GM23338 (cell line): ENCODE results near the gene GZMB. TPM values are rescaled to one million over a fixed set of nuclear protein-coding genes. Genes with fewer than 3 reads are reported as not detected.

Source experiments
- ATAC-seq: fragments of 200-7000 bp; cut with Tn5 transposase; 3 replicates; pipeline ENCODE4 v1.9.1; 2020
- DNase-seq: peaks from one replicate; pipeline ENCODE4 v3.0.0-alpha.2; 2015; ENCODE audit warnings: low spot score
- H2AFZ ChIP-seq: fragments of 200-600 bp; sonication (generic); 2 replicates; pipeline ENCODE4 v1.8.0; 2016; ENCODE audit warnings: antibody characterized with exemption, mild to moderate bottlenecking, moderate library complexity
- H3F3A ChIP-seq: fragments of 200-600 bp; sonication (generic); replicated peaks from 2 replicates; pipeline ENCODE4 v1.8.0; 2017; ENCODE audit warnings: antibody characterized with exemption, mixed run types, low read depth
- H3K27ac ChIP-seq: fragments of 200-600 bp; sonication (generic); 2 replicates; pipeline ENCODE4 v1.6.1; 2016; ENCODE audit warnings: low read depth
- H3K27me3 ChIP-seq: fragments of 200-600 bp; sonication (generic); 2 replicates; pipeline ENCODE4 v1.8.0; 2016; ENCODE audit warnings: mild to moderate bottlenecking, mixed run types, moderate library complexity; ENCODE audit not compliant: insufficient read depth
- H3K36me3 ChIP-seq: fragments of 200-600 bp; sonication (generic); 2 replicates; pipeline ENCODE4 v1.8.0; 2016; ENCODE audit warnings: mild to moderate bottlenecking; ENCODE audit not compliant: insufficient read depth
- H3K4me1 ChIP-seq: fragments of 200-600 bp; sonication (generic); 2 replicates; pipeline ENCODE4 v1.8.0; 2016; ENCODE audit warnings: mild to moderate bottlenecking, moderate library complexity; ENCODE audit not compliant: insufficient read depth
- H3K4me2 ChIP-seq: fragments of 200-600 bp; sonication (generic); 2 replicates; pipeline ENCODE4 v1.7.1; 2017; ENCODE audit warnings: mixed run types
- H3K4me3 ChIP-seq: fragments of 200-600 bp; sonication (generic); 2 replicates; pipeline ENCODE4 v1.6.1; 2016; ENCODE audit warnings: mixed run types
- H3K79me2 ChIP-seq: fragments of 200-600 bp; sonication (generic); replicated peaks from 2 replicates; pipeline ENCODE4 v1.8.0; 2017; ENCODE audit warnings: mild to moderate bottlenecking; ENCODE audit not compliant: insufficient read depth
- H3K9me2 ChIP-seq: fragments of 200-600 bp; sonication (generic); 2 replicates; pipeline ENCODE4 v1.8.0; 2017; ENCODE audit not compliant: insufficient read depth
- H4K20me1 ChIP-seq: fragments of 200-600 bp; sonication (generic); replicated peaks from 2 replicates; pipeline ENCODE4 v1.8.0; 2017; ENCODE audit warnings: mild to moderate bottlenecking; ENCODE audit not compliant: insufficient read depth
- H3K27ac Mint-ChIP-seq: 2 replicates; pipeline ENCODE4 v1.8.0; 2020; ENCODE audit warnings: inconsistent platforms, mild to moderate bottlenecking, moderate library complexity, mixed read lengths
- H3K27me3 Mint-ChIP-seq: 3 replicates; pipeline ENCODE4 v1.8.0; 2022; ENCODE audit warnings: low read depth, mild to moderate bottlenecking, moderate library complexity, mixed read lengths, inconsistent platforms; ENCODE audit not compliant: insufficient read depth, poor library complexity
- H3K36me3 Mint-ChIP-seq: 3 replicates; pipeline ENCODE4 v1.8.0; 2021; ENCODE audit warnings: low read depth, mild to moderate bottlenecking, inconsistent platforms, moderate library complexity, mixed read lengths
- H3K4me1 Mint-ChIP-seq: 3 replicates; pipeline ENCODE4 v1.8.0; 2020; ENCODE audit warnings: mild to moderate bottlenecking, inconsistent platforms, mixed read lengths
- H3K4me3 Mint-ChIP-seq: 3 replicates; pipeline ENCODE4 v1.8.0; 2021; ENCODE audit warnings: moderate library complexity, mild to moderate bottlenecking, inconsistent platforms, mixed read lengths
- H3K9me3 Mint-ChIP-seq: 3 replicates; pipeline ENCODE4 v1.8.0; 2020; ENCODE audit warnings: moderate library complexity, mild to moderate bottlenecking, inconsistent platforms, mixed read lengths
- CREB1 ChIP-seq: fragments of 250-450 bp; sonication (Bioruptor Pico); IDR thresholded peaks from 2 replicates; pipeline ENCODE4 v1.5.0; 2020; ENCODE audit warnings: low read depth, mild to moderate bottlenecking, moderate library complexity
- CTCF ChIP-seq, 2 experiments: fragments of 200-600 bp in 1 of 2; sonication (generic) in 1 of 2; conservative IDR thresholded peaks; 2 replicates each; pipeline versions ENCODE4 v1.5.1 to v1.6.1; 2016 to 2017; ENCODE audit warnings: antibody characterized with exemption in 2 of 2, low read depth in 2 of 2, mild to moderate bottlenecking in 2 of 2, moderate library complexity in 1 of 2
- ETS1 ChIP-seq: IDR thresholded peaks from 2 replicates; pipeline ENCODE4 v1.6.1; 2016; ENCODE audit warnings: antibody characterized with exemption
- EZH2phosphoT487 ChIP-seq: fragments of 200-600 bp; sonication (generic); IDR thresholded peaks from one replicate; pipeline ENCODE4 v1.8.1; 2018; ENCODE audit warnings: antibody characterized with exemption; ENCODE audit not compliant: unreplicated experiment
- POLR2AphosphoS5 ChIP-seq: IDR thresholded peaks from 2 replicates; pipeline ENCODE4 v1.6.1; 2016; ENCODE audit warnings: antibody characterized with exemption, low read depth
- REST ChIP-seq: IDR thresholded peaks from one replicate; pipeline ENCODE4 v1.6.1; 2018; ENCODE audit warnings: antibody characterized with exemption; ENCODE audit not compliant: unreplicated experiment
- STAT1 ChIP-seq: IDR thresholded peaks from one replicate; pipeline ENCODE4 v1.6.1; 2016; ENCODE audit warnings: antibody characterized with exemption; ENCODE audit not compliant: unreplicated experiment
- ZNF114 ChIP-seq: fragments of 250-450 bp; sonication (Bioruptor Pico); IDR thresholded peaks from 2 replicates; pipeline ENCODE4 v1.5.0; 2020; ENCODE audit warnings: mild to moderate bottlenecking, moderate library complexity
- ZNF331 ChIP-seq: fragments of 250-450 bp; sonication (Bioruptor Pico); IDR thresholded peaks from 2 replicates; pipeline ENCODE4 v1.5.0; 2020; ENCODE audit warnings: low read depth, mild to moderate bottlenecking, moderate library complexity
- polyA plus RNA-seq: library from polyadenylated mRNA; unstranded; fragments of >200 nt; fragmentation: Nextera tagmentation; extraction: Ambion mirVana; gene quantifications from 2 replicates; pipeline ENCODE4 v1.2.1, GENCODE V29; 2016
- total RNA-seq: library from RNA; depleted of rRNA; stranded (reverse); fragments of >200 nt; shearing (Covaris generic); gene quantifications from 2 replicates; pipeline ENCODE4 v1.2.3, GENCODE V29; 2014

GZMB gene
- total and polyA plus RNA-seq, 2 experiments from 2014 or later = not detected

DNA sequence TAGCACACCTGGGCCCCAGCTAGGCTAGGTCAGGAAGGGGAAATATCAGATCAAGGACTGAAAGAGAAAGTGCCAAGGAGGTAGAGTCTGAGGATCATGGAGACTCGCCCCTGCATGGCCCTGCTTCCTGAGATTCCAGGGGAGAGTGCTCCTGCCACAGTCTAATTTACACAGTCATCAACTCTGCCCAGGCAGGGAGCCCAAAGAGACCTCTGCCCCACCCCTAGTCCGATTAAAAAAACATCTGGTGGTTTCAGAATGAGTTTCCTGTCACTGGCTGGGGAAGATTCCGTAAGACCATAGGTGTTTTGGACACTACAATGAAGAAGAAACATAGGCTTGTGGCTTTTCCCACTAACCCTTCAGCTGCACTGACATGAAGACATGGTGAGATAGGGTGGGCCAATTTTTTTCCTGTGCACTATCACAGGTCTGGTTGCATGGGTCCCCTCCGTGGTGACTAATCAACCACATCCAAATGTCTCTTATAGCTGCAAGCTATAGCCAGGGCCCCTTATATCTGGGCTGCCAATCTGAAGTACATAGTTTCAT lies 31.5 kb upstream of the GZMB start:
- no peak overlapping the region for H3K27ac Mint-ChIP-seq
- Histone ChIP-seq H3K27me3 (no peaks in the 10 kb centered on the region), H3K4me3 (no peak overlapping the region), H3K9me2 (peaks cover 12% of the 10 kb centered on the region; the same call in 1 of the 2 replicates), H3K4me1 (no peaks in the 10 kb centered on the region), H3K79me2 (no peaks in the 10 kb centered on the region), H2AFZ (no peak overlapping the region), H4K20me1 (no peaks in the 10 kb centered on the region), H3K36me3 (no peaks in the 10 kb centered on the region), H3F3A (no peaks in the 10 kb centered on the region), H3K4me2 (no peak overlapping the region), H3K27ac (no peak overlapping the region)
- no peaks in the 10 kb centered on the region for H3K9me3 Mint-ChIP-seq
- no peak for ATAC-seq
- H3K36me3 Mint-ChIP-seq = no peaks in the 10 kb centered on the region
- peaks cover 4% of the 10 kb centered on the region for H3K27me3 Mint-ChIP-seq
- H3K4me1 Mint-ChIP-seq = no peaks in the 10 kb centered on the region
- H3K4me3 Mint-ChIP-seq = no peak overlapping the region
- DNase-seq = no peak
- TF ChIP-seq REST = no peak
- TF ChIP-seq CTCF (conservative IDR thresholded peaks at IDR 0.05; ENCODE audit: low read depth in 2 of 2) = no peak

DNA sequence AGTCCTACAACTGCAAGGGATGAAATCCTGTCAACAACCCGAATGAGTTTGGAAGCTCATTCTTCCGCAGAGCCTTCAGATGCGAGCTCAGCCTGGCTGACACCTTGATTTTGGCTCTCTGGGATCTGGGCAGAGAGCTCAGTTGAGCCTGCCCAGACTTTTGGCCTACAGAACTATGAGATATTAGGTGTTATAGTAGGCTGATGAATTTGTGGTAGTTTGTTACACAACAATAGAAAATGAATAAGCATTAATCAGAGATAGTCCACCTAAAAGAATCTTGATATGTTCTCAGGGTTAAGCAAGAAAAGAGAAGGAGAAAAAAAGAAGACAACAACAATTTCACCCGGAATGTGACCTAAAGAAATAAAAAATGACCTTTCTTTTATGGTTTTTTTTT lies 30.4 kb upstream of the GZMB start:
- Histone ChIP-seq H3K27ac (no peak overlapping the region), H4K20me1 (no peaks in the 10 kb centered on the region), H3K27me3 (no peaks in the 10 kb centered on the region), H3K9me2 (peaks cover 12% of the 10 kb centered on the region; the same call in 1 of the 2 replicates), H3K36me3 (no peaks in the 10 kb centered on the region), H3F3A (no peaks in the 10 kb centered on the region), H3K4me3 (no peak overlapping the region), H3K79me2 (no peaks in the 10 kb centered on the region), H3K4me2 (no peak overlapping the region), H2AFZ (0 out of 2 replicates have a peak overlapping the region, but pooled peaks have one; percentile 52), H3K4me1 (no peaks in the 10 kb centered on the region)
- no peak for ATAC-seq
- H3K27me3 Mint-ChIP-seq = peaks cover 4% of the 10 kb centered on the region
- TF ChIP-seq STAT1 = no peak
- TF ChIP-seq CREB1 (CRISPR knock-in tag) = no peak
- no peak for TF ChIP-seq ZNF331 (CRISPR knock-in tag)
- no peak for TF ChIP-seq REST
- no peak for TF ChIP-seq ZNF114
- no peak for TF ChIP-seq EZH2phosphoT487
- TF ChIP-seq POLR2AphosphoS5 = no peak
- TF ChIP-seq ETS1 = no peak
- no peaks in the 10 kb centered on the region for H3K9me3 Mint-ChIP-seq
- no peak overlapping the region for H3K4me3 Mint-ChIP-seq
- H3K27ac Mint-ChIP-seq = no peak overlapping the region
- DNase-seq = no peak
- H3K36me3 Mint-ChIP-seq = no peaks in the 10 kb centered on the region
- H3K4me1 Mint-ChIP-seq = no peaks in the 10 kb centered on the region
